Bronchial epithelial cell (primary cell): Measurements from ENCODE around the gene SYDE2. TPM values are rescaled to one million over a fixed set of nuclear protein-coding genes. Genes with fewer than 3 reads are reported as not detected.
"Not testable (repeated sequence)": the region's sequence is repeated elsewhere in the genome, so short reads cannot be mapped to it uniquely, and the experiment has no call there.

Experiments
- DNase-seq: peaks from one replicate; pipeline ENCODE4 v3.0.0-alpha.2; 2010; ENCODE audit warnings: low read depth
- FAIRE-seq: peaks from 2 replicates; lab custom pipeline; 2011; peaks lifted over from hg19 to GRCh38; lab: Jason Lieb, UNC
- H3K27me3 ChIP-seq: 2 replicates; pipeline ENCODE4 v1.5.1; 2011; ENCODE audit warnings: low read length; ENCODE audit not compliant: control insufficient read depth, insufficient read depth
- H3K36me3 ChIP-seq: 2 replicates; pipeline ENCODE4 v1.5.1; 2011; ENCODE audit warnings: low read length; ENCODE audit not compliant: control insufficient read depth, insufficient read depth
- H3K4me3 ChIP-seq: 2 replicates; pipeline ENCODE4 v1.5.1; 2011; ENCODE audit warnings: mild to moderate bottlenecking, low read depth, low read length, control low read depth
- total RNA-seq: library from RNA; depleted of rRNA; stranded (reverse); fragments of >200 nt; gene quantifications from 2 replicates; pipeline ENCODE4 v1.2.1, GENCODE V29; 2014
- TF ChIP-seq, protein P1 (sequence below): IDR thresholded peaks from 2 replicates; pipeline ENCODE4 v1.5.1; 2011; ENCODE audit warnings: mild to moderate bottlenecking, moderate library complexity, low read length, control low read depth, inconsistent platforms; ENCODE audit not compliant: insufficient read depth, severe bottlenecking

Gene SYDE2, protein sequence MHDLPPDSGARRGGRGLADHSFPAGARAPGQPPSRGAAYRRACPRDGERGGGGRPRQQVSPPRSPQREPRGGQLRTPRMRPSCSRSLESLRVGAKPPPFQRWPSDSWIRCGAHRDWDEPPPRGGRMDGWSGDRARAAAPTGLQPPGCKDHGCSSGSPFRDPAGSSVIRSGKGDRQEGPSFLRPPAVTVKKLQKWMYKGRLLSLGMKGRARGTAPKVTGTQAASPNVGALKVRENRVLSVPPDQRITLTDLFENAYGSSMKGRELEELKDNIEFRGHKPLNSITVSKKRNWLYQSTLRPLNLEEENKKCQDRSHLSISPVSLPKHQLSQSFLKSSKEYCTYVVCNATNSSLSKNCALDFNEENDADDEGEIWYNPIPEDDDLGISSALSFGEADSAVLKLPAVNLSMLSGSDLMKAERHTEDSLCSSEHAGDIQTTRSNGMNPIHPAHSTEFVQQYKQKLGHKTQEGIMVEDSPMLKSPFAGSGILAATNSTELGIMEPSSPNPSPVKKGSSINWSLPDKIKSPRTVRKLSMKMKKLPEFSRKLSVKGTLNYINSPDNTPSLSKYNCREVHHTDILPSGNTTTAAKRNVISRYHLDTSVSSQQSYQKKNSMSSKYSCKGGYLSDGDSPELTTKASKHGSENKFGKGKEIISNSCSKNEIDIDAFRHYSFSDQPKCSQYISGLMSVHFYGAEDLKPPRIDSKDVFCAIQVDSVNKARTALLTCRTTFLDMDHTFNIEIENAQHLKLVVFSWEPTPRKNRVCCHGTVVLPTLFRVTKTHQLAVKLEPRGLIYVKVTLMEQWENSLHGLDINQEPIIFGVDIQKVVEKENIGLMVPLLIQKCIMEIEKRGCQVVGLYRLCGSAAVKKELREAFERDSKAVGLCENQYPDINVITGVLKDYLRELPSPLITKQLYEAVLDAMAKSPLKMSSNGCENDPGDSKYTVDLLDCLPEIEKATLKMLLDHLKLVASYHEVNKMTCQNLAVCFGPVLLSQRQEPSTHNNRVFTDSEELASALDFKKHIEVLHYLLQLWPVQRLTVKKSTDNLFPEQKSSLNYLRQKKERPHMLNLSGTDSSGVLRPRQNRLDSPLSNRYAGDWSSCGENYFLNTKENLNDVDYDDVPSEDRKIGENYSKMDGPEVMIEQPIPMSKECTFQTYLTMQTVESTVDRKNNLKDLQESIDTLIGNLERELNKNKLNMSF
- total RNA-seq, result 3.2 and 4.7 TPM in 2 replicates

DNA sequence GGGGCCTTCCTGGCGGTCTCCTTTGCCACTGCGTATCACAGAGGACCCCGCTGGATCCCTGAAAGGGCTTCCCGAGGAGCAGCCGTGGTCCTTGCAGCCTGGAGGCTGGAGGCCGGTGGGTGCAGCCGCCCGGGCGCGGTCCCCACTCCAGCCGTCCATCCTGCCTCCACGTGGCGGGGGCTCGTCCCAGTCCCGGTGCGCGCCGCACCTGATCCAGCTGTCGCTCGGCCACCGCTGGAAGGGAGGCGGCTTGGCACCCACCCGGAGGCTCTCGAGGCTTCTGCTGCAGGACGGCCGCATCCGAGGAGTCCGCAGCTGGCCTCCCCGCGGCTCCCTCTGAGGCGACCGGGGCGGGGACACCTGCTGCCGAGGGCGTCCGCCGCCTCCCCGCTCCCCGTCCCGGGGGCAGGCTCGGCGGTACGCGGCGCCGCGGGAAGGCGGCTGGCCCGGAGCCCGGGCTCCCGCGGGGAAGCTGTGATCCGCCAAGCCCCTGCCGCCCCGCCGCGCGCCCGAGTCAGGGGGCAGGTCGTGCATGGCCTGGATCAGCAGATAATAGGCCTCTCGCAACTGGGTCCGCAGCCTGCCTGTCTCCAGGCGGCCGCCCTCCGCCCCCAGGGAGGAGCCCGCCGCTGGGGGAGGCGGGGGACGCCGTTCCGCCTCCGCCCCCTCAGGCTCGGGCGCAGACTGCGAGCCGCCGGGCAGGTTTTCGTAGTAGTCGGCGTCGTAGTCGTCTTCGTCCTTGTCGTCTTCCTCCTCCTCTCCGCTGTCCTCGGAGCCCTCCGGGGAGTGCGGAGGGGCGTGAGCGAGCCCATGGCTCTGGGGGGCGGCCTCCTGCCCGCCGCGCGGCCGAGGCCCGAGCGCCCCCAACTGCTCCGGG is at the start of gene SYDE2:
SYDE2 (minus strand) TSS at position 554 of the 877 bp plus-strand sequence; CDS start at position 534, 20 bp downstream.
- Histone ChIP-seq H3K4me3 (peak within 1 kb of the TSS; percentile 84), H3K36me3 (no peaks in the 10 kb centered on the region), H3K27me3 (no peaks in the 10 kb centered on the region)
- TF ChIP-seq, protein P1, sequence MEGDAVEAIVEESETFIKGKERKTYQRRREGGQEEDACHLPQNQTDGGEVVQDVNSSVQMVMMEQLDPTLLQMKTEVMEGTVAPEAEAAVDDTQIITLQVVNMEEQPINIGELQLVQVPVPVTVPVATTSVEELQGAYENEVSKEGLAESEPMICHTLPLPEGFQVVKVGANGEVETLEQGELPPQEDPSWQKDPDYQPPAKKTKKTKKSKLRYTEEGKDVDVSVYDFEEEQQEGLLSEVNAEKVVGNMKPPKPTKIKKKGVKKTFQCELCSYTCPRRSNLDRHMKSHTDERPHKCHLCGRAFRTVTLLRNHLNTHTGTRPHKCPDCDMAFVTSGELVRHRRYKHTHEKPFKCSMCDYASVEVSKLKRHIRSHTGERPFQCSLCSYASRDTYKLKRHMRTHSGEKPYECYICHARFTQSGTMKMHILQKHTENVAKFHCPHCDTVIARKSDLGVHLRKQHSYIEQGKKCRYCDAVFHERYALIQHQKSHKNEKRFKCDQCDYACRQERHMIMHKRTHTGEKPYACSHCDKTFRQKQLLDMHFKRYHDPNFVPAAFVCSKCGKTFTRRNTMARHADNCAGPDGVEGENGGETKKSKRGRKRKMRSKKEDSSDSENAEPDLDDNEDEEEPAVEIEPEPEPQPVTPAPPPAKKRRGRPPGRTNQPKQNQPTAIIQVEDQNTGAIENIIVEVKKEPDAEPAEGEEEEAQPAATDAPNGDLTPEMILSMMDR, result no peak
- FAIRE-seq (no peak), DNase-seq (peak; percentile 30)

DNA sequence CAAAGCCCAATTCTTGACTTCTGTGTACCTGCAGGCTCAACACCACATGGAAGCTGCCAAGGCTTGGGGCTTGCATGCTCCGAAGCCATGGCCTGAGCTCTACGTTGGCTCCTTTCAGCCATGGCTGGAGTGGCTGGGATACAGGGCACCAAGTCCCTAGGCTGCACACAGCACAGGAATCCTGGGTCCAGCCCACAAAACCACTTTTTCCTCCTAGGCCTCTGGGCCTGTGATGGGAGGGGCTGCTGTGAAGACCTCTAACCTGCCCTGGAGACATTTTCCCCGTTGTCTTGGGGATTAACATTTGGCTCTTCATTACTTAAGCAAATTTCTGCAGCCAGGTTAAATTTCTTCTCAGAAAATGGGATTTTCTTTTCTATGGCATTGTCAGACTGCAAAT is 48.2 kb upstream of the SYDE2 start:
- H3K36me3 ChIP-seq, DNase-seq, H3K4me3 ChIP-seq, H3K27me3 ChIP-seq, FAIRE-seq: not testable (repeated sequence)

DNA sequence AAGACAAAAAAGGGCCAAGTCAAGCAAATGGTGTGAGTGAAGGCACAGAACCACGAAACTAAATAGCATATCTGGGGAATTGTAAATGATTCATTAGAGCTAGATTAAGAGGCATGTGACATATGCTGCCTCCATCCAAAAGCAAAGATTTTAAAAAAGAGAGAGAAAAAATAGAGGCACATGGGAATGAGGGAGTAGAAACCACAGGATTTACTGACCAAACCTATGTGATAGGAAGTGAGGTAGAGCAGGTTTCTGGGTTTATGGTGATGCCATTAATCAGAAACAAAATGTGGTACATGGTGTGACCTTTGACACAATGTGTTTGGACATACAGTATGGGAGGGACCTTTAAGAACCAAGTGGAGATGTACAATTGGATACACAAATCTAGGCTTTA is 45.1 kb upstream of the SYDE2 start:
- DNase-seq, result no peak
- H3K4me3 ChIP-seq, result no peak overlapping the region
- H3K36me3 ChIP-seq, result no peaks in the 10 kb centered on the region
- no peaks in the 10 kb centered on the region for H3K27me3 ChIP-seq
- no peak for FAIRE-seq
- TF ChIP-seq, protein P1, result no peak

- no peaks in the 10 kb centered on the region for H3K36me3 ChIP-seq
- FAIRE-seq, result no peak
- H3K4me3 ChIP-seq, result no peak overlapping the region
- no peaks in the 10 kb centered on the region for H3K27me3 ChIP-seq
- TF ChIP-seq, protein P1, result no peak
- peak; percentile 72 for DNase-seq
Observed at GRCh38 chr1:85245456-85245855, 44.6 kb upstream of the SYDE2 start.

- FAIRE-seq (no peak), DNase-seq (no peak)
- H3K27me3 ChIP-seq, result no peaks in the 10 kb centered on the region
Observed at GRCh38 chr1:85244271-85245061, 43.6 kb upstream of the SYDE2 start.

More at GRCh38 chr1:85244271-85245061, 43.6 kb upstream of the SYDE2 start:
- Histone ChIP-seq H3K4me3 (no peak overlapping the region), H3K36me3 (no peaks in the 10 kb centered on the region)
- TF ChIP-seq, protein P1, result no peak
